ENCODE measurements around the gene TTC22.

The TTC22 gene

GRCh38 chr1:54800899-54801759 lies at the start of gene TTC22:
Gene TTC22 (minus strand): TSS chr1:54801323. CDS start chr1:54801163, 160 bp downstream.
- DNase-seq: no peak

DNA sequence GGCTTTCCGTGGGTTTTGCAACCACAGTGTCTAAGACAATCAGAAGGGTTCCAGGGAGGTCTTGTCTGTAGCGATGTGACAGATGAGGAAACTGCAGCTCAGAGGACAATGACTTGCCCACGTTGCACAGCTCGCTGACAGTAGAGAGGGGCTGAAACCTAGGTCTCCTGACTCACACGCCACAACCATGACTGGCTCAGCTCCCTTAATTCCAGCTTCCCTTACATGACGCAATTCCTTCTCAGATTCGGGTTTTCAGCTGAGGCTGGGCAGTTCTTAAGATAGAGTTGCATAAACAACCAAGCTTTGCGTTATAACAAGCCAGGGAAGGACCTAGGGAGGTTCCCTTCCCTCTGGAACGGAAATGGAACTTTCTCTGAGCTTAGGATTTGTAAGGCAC lies 49.6 kb upstream of the TTC22 start:
- DNase-seq: no peak

DNA sequence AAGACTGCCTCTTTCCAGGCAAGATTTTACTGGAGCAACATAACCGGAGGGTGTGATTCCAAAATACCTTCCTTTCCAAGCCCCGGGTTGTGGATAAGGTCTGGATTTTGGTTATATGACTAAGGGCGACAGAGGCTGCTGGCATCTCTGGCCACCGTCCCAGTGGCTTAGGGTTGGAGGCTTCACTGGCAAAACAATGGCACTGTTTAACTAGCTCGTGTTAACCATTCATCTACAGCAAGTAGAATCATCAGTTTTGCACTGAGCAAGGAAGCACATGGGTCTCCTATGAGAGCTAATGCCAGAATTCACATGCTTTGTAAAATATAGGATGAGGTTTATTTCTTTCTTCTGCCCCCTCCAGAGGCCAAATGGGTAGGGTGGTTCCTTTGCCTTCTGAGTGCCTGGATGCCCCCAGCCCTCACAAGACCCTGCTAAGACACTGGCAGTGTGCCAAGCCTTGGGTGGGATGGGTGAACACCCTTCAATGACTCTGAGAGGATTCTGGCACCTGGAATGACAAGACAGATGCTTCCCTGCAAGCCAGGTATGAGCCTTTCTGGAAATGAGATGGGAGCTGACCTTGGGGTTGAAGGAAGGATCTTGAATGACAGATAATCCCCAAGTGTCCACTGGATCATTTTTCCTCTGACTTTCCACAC lies 49.1 kb upstream of the TTC22 start:
- DNase-seq: no peak

DNA sequence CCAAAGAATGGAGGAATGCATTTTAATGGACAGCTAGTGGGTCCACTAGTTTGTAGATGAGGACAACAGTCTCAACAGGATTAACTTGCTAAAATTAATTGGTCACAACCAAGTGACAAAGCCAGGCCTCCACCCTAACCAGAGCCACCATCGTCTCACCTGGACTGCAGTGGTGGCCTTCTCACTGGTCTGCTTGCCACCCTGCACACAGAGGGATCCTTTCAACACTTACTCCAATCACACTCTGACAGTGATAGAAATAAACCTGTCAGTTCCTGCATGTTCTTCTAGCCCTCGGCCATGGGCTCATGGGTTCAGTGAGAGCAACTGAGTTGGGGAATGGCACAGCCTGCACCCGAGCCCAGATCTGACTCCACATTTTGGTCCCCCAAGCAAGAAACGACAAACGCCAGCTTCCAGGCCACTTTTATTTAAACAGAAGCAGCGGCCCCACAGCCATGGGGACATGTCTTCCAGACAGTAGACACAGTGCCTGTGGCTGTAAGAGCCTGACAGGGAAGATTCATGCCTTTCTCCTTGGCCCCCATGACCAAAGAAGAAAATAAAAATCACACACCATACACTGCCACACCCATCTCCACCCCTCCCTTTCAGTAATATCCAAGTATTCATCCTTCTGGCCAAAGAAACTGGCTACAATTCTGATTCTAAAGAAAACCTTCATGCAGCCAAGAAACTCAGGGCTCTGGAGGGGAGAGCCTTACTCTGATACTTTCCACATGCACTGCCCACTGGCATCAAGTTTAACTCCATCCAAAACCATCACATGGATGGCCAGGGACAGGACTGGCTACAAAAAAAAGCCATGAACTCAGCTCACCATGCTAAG lies 48.3 kb upstream of the TTC22 start:
- DNase-seq: no peak

DNA sequence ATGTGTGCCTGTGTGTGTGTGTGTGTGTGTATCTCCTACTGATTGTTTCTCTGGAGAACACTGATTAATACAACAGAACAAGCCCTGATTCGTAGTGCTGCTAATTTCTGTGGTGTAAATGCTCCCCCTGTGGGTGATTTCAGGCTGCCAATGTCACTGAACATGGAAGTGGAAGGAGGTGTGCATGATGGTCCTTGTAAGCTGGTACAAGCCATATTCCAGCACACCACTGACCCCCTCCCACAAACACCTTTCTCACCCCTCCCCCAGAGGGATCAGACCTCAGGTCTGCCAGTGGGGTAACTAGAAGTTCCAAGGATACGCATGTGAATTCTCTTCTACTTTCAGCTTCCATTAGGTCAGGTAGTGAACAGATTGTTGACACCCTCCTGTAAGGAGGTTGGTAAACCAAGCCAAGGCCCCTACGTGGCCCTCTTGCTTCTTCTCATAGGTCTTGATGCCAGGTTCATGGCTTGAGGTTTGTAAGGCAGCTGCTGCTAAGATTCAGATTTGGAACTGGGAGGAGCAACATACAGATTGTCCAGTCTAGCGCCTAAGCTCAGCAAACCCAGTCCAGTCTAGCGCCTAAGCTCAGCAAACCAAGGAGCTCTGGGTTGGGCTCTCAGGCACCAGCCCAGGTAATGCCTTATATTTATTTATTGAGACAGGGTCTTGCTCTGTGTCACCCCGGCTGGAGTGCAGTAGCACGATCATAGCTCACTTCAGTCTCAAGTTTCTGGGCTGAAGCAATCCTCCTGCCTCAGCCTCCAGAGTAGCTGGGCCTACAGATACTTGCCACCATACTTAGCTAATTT lies 47.2 kb upstream of the TTC22 start:
- DNase-seq: no peak

DNA sequence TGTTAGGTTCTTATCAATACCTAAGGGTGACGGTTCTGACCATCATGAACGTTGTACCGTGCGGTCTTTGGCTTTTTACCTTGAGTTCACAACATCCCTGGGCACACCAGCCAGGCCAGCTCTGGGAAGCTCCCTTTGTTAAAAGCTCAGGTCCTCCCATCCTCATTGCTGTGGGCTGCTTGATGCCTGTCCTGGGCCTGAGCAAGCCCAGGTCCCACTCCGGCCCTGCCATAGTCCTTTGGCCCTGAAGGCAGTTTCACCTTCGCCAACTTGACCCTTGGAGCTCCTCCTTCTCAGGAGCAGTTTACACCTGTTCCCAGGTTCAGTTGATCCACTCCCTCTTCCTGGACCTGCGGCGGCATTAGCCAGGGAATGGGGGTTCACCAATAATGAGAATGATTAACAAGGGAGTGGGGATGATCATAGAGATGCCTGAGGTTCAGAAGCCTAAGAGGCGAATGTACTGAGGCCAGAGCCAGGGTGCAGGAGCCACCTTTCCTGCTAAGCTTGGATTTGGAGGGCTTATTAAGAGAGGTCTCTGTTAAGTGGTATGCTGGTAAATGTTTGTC lies 45.7 kb upstream of the TTC22 start:
- DNase-seq: no peak

GRCh38 chr1:54846301-54846700 lies 45.2 kb upstream of the TTC22 start:
- DNase-seq: no peak

DNA sequence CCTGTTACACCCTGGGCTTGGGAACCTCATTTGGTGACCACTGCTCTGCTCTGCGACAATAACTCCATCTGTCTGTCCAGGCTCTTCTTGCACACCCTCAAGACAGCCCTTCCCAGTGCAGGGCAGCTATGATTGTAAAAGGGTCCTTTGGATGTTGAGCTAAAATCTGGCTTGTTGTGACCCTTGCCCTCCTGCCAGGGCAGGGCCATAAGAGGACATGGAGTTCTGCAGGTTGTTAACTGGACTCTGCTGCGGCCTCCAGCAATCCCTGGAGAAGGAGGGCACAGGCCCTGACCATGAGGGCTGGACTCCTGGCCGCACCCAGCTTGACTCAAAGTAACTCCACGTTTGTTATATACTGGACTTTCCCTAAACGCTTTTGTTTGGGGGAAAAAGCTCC lies 44.6 kb upstream of the TTC22 start:
- DNase-seq: no peak

- DNase-seq: no peak
These were observed 43.4 kb upstream of the TTC22 start for GRCh38 chr1:54844564-54844963.

DNA sequence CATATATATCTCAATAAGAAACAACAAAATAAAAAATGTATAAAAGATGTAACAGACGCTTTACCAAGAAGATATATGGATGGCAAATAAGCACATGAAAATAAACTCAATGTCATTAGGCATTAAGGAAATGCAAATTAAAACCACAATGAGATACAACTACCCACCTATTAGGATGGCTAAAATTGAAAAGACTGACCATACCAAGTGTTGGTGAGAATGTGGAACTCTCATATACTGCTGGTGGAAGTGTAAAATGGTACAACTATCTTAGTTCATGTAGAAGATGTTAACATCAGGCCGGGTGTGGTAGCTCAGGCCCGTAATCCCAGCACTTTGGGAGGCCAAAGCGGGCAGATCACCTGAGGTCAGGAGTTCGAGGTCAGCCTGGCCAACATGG lies 42.3 kb upstream of the TTC22 start:
- no peak for DNase-seq

- DNase-seq: no peak
These were observed 41.8 kb upstream of the TTC22 start for GRCh38 chr1:54842963-54843362.

- no peak for DNase-seq
These were observed 41.2 kb upstream of the TTC22 start for GRCh38 chr1:54842206-54842915.

- no peak for DNase-seq
These were observed 38.7 kb upstream of the TTC22 start for GRCh38 chr1:54839824-54840223.

- no peak for DNase-seq
These were observed 37.5 kb upstream of the TTC22 start for GRCh38 chr1:54838565-54839180.

DNA sequence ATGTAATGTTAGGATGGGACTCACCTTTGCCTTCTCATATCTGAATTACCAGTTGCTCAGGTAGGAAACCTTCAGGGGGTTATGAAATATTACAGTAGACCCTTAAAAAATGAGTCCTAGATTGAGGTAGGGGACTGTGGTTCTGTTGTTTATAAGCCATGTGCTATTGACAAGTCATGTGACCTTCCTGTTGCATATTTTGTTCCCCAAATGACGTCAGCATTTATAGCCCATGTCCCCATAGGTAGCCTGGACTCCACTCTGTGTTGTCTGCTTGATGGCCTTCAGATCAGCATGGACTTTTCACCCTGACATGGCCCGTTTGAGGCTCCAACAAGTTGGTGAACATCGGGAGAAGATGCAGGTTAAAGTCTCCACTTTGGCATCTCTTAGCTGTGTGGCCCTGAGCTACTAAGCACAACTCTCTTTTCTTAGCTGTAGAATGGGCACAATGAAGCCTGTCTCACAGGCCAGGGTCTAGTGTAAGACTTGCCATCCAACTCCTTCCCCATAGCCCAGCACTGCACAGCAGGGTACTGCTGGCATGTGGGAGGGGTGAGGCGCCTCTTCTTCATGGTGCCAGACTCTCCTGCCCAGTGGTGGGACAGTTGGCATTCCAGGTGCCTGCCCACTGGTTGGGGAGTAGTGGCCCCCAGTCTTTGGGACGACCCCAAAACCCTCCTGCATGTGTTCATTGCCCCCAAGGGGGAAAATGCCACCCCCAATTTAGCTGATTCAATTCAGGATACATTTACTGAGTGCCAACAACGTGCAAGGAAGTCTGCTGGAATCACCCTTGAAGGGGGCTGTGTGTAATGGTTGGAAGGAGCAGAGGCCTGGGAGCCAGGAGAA lies 36.1 kb upstream of the TTC22 start:
- no peak for DNase-seq

- DNase-seq: no peak
These were observed 35.5 kb upstream of the TTC22 start for GRCh38 chr1:54836594-54836993.

GRCh38 chr1:54835970-54836369 lies 34.8 kb upstream of the TTC22 start:
- DNase-seq: no peak

DNA sequence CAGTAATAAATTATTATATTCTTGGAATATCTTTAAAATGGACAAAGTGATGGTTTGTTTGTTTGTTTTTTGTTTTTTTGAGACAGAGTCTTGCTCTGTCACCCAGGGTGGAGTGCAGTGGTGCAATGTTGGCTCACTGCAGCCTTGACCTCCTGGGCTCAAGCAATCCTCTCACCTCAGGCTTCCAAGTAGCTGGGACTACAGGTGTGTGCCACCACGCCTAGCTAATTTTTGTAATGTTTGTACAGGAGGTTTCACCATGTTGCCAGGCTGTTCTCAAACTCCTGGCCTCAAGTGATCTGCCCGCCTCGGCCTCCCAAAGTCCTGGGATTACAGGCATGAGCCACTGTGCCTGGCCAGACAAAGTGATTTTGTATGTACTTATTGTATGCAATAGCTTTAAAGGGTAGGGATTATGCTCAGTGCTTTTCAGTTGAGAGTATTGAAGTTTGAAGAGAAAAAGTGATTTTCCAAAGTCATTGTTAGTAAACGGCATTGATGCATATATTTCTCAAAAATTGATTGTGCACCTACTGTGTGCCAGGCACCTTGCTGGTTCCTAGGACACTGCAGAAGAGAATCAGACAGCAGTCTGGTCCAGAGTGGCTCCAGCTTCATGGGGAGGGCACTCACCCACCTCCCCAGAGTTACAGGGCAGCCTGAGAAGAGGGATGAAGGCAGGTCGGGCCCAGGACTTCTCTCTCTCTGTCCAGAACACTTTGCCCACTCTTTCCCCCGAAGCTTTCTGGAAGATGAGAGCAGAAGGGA lies 34.2 kb upstream of the TTC22 start:
- DNase-seq: no peak

DNA sequence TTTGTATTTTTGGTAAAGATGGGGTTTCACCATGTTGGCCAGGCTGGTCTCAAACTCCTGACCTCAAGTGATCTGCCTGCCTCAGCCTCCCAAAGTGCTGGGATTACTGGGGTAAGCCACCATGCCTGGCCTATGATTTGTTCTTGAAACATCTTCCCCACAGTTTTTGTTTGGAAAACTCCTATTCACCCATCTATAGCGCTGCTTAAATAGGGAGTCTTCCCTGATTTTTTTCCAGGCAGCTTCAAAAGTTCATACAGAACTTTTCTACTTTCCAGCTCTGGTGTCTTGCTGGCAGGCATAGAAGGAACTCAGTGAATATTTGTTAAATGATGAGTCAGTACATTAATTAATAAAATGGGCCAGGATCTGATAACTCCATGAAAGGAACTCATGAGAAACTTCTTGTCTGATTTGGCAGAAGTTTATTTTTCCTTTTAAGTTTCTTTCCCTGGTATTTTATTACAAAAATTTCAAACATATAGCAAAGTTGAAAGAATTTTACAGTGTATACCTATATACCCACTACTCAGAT lies 33.0 kb upstream of the TTC22 start:
- DNase-seq: no peak
